ENCODE results near the gene DAO.

- TF ChIP-seq CTCF (conservative IDR thresholded peaks at IDR 0.05 in 1 of 2, IDR thresholded peaks at IDR 0.05 in 1 of 2; ENCODE audit: low read depth in 1 of 2, low read length in 2 of 2) (no peak), EZH2 (IDR thresholded peaks at IDR 0.05; ENCODE audit: low read length, missing control alignments) (no peak)
Observed at GRCh38 chr12:108861878-108862587, 17.9 kb upstream of the DAO start.
